ENCODE results near the gene CPSF7.
A peak's percentile ranks its signal among the peaks of the same experiment; 100 is the strongest.
"Not testable (repeated sequence)": the region's sequence is repeated elsewhere in the genome, so short reads cannot be mapped to it uniquely, and the experiment has no call there.

CPSF7 gene

GRCh38 chr11:61454520-61454919 is 24.7 kb upstream of the CPSF7 start:
- no peak for TF ChIP-seq JUND (IDR thresholded peaks at IDR 0.05; ENCODE audit: low read depth)
- in situ Hi-C loops (cut with HindIII; ENCODE audit: low pct_unique_long_range_greater_than_20kb, low sequenced_read_pairs): no loop called here
- DNase-seq (ENCODE audit: low read depth in 1 of 2, low spot score in 1 of 2): no peak

- TF ChIP-seq JUND (IDR thresholded peaks at IDR 0.05; ENCODE audit: low read depth): no peak
- DNase-seq (ENCODE audit: low read depth in 1 of 2, low spot score in 1 of 2): no peak
- in situ Hi-C loops (cut with HindIII; ENCODE audit: low pct_unique_long_range_greater_than_20kb, low sequenced_read_pairs): no loop called here
Measured at GRCh38 chr11:61453695-61454094, 23.9 kb upstream of the CPSF7 start.

- TF ChIP-seq JUND (IDR thresholded peaks at IDR 0.05; ENCODE audit: low read depth): no peak
- in situ Hi-C loops (cut with HindIII; ENCODE audit: low pct_unique_long_range_greater_than_20kb, low sequenced_read_pairs): no loop called here
- no peak for DNase-seq (ENCODE audit: low read depth in 1 of 2, low spot score in 1 of 2)
Measured at GRCh38 chr11:61452825-61453224, 23.1 kb upstream of the CPSF7 start.

- DNase-seq (ENCODE audit: low read depth in 1 of 2, low spot score in 1 of 2): no peak
- TF ChIP-seq JUND (IDR thresholded peaks at IDR 0.05; ENCODE audit: low read depth): no peak
- in situ Hi-C loops (cut with HindIII; ENCODE audit: low pct_unique_long_range_greater_than_20kb, low sequenced_read_pairs): no loop called here
Measured at GRCh38 chr11:61448552-61448927, 18.8 kb upstream of the CPSF7 start.

GRCh38 chr11:61447601-61448551 is 18.1 kb upstream of the CPSF7 start:
- in situ Hi-C loops (cut with HindIII; ENCODE audit: low pct_unique_long_range_greater_than_20kb, low sequenced_read_pairs): no loop called here
- no peak for TF ChIP-seq JUND (IDR thresholded peaks at IDR 0.05; ENCODE audit: low read depth)
- no peak for DNase-seq (ENCODE audit: low read depth in 1 of 2, low spot score in 1 of 2)

GRCh38 chr11:61446211-61446651 is 16.5 kb upstream of the CPSF7 start:
- in situ Hi-C loops (cut with HindIII; ENCODE audit: low pct_unique_long_range_greater_than_20kb, low sequenced_read_pairs): no loop called here
- no peak for TF ChIP-seq JUND (IDR thresholded peaks at IDR 0.05; ENCODE audit: low read depth)
- peak; percentile 85 to 92 for DNase-seq (ENCODE audit: low read depth in 1 of 2, low spot score in 1 of 2)

- no peak for DNase-seq (ENCODE audit: low read depth in 1 of 2, low spot score in 1 of 2)
- TF ChIP-seq JUND (IDR thresholded peaks at IDR 0.05; ENCODE audit: low read depth): no peak
- in situ Hi-C loops (cut with HindIII; ENCODE audit: low pct_unique_long_range_greater_than_20kb, low sequenced_read_pairs): no loop called here
Measured at GRCh38 chr11:61445516-61445915, 15.7 kb upstream of the CPSF7 start.

- in situ Hi-C loops (cut with HindIII; ENCODE audit: low pct_unique_long_range_greater_than_20kb, low sequenced_read_pairs): no loop called here
Measured at GRCh38 chr11:61442616-61443015, 12.8 kb upstream of the CPSF7 start.

GRCh38 chr11:61439615-61440014 is 9.8 kb upstream of the CPSF7 start:
- in situ Hi-C loops (cut with HindIII; ENCODE audit: low pct_unique_long_range_greater_than_20kb, low sequenced_read_pairs): no loop called here
- peak in 1 of 2 experiments; percentile 80 for DNase-seq (ENCODE audit: low read depth in 1 of 2, low spot score in 1 of 2)
- no peak for TF ChIP-seq JUND (IDR thresholded peaks at IDR 0.05; ENCODE audit: low read depth)

More at GRCh38 chr11:61442616-61443015, 12.8 kb upstream of the CPSF7 start:
- TF ChIP-seq JUND (IDR thresholded peaks at IDR 0.05; ENCODE audit: low read depth): no peak
- no peak for DNase-seq (ENCODE audit: low read depth in 1 of 2, low spot score in 1 of 2)

GRCh38 chr11:61437496-61437895 is 7.7 kb upstream of the CPSF7 start:
- TF ChIP-seq JUND (IDR thresholded peaks at IDR 0.05; ENCODE audit: low read depth): no peak
- in situ Hi-C loops (cut with HindIII; ENCODE audit: low pct_unique_long_range_greater_than_20kb, low sequenced_read_pairs): no loop called here
- DNase-seq (ENCODE audit: low read depth in 1 of 2, low spot score in 1 of 2): no peak

- DNase-seq (ENCODE audit: low read depth in 1 of 2, low spot score in 1 of 2); in situ Hi-C loops (cut with HindIII; ENCODE audit: low pct_unique_long_range_greater_than_20kb, low sequenced_read_pairs): not testable (repeated sequence)
Measured at GRCh38 chr11:61430839-61431238, 1.1 kb upstream of the CPSF7 start.

- in situ Hi-C loops (cut with HindIII; ENCODE audit: low pct_unique_long_range_greater_than_20kb, low sequenced_read_pairs): no loop called here
- peak; percentile 42 to 59 for DNase-seq (ENCODE audit: low read depth in 1 of 2, low spot score in 1 of 2)
- no peak for TF ChIP-seq JUND (IDR thresholded peaks at IDR 0.05; ENCODE audit: low read depth)
Measured at GRCh38 chr11:61429346-61429690, 457 bp downstream of the CPSF7 start.

GRCh38 chr11:61425367-61426131 is 4.2 kb downstream of the CPSF7 start:
- in situ Hi-C loops (cut with HindIII; ENCODE audit: low pct_unique_long_range_greater_than_20kb, low sequenced_read_pairs): no loop called here
- TF ChIP-seq JUND (IDR thresholded peaks at IDR 0.05; ENCODE audit: low read depth): no peak

More at GRCh38 chr11:61425367-61426131, 4.2 kb downstream of the CPSF7 start:
- no peak for DNase-seq (ENCODE audit: low read depth in 1 of 2, low spot score in 1 of 2)
